CD4-positive, CD25-positive, alpha-beta regulatory T cell (primary cell): ENCODE data around the gene PDSS2. TPM values are rescaled to one million over a fixed set of nuclear protein-coding genes. Genes with fewer than 3 reads are reported as not detected.

Source experiments
- ATAC-seq, 2 donors: fragments of 150-1000 bp; cut with Tn5 transposase; one replicate each; pipeline ENCODE4 v1.10.0; 2021; ENCODE audit warnings: low read depth in 2 of 2, moderate number of reproducible peaks in 2 of 2, moderate library complexity in 1 of 2
- DNase-seq, 3 donors: peaks; one replicate each; pipeline versions ENCODE4 v3.0.0 to v3.0.0-alpha.2; 2012 to 2022; ENCODE audit warnings: mixed read lengths in 1 of 3
- H3K27ac ChIP-seq: one replicate; pipeline ENCODE4 v1.7.0; 2013; ENCODE audit warnings: mild to moderate bottlenecking, low read length; ENCODE audit not compliant: insufficient read depth, poor library complexity, severe bottlenecking
- H3K27me3 ChIP-seq: one replicate; pipeline ENCODE4 v1.7.0; 2013; ENCODE audit warnings: low read length; ENCODE audit not compliant: control insufficient read depth, insufficient read depth
- H3K36me3 ChIP-seq: one replicate; pipeline ENCODE4 v1.7.0; 2013; ENCODE audit warnings: mild to moderate bottlenecking, low read length, moderate library complexity; ENCODE audit not compliant: control insufficient read depth, insufficient read depth
- H3K4me1 ChIP-seq: 2 replicates; pipeline ENCODE4 v1.7.0; 2013; ENCODE audit warnings: mild to moderate bottlenecking, low read length; ENCODE audit not compliant: insufficient read depth, control insufficient read depth, poor library complexity, severe bottlenecking
- H3K4me3 ChIP-seq: one replicate; pipeline ENCODE4 v1.7.0; 2013; ENCODE audit warnings: low read depth, mild to moderate bottlenecking, low read length, moderate library complexity
- H3K9me3 ChIP-seq, 2 experiments: 1 replicate in 1 of 2; 2 replicates in 1 of 2; pipeline ENCODE4 v1.7.0; 2013; ENCODE audit warnings: low read length in 2 of 2, mild to moderate bottlenecking in 1 of 2, moderate library complexity in 1 of 2; ENCODE audit not compliant: control insufficient read depth in 2 of 2
- H3K27ac Mint-ChIP-seq, 3 donors: one replicate each; pipeline ENCODE4 v1.8.0; 2020 to 2022; ENCODE audit warnings: mild to moderate bottlenecking in 3 of 3, mixed read lengths in 3 of 3, moderate library complexity in 2 of 3
- H3K27me3 Mint-ChIP-seq: one replicate; pipeline ENCODE4 v1.8.0; 2022; ENCODE audit warnings: mild to moderate bottlenecking, mixed read lengths
- H3K36me3 Mint-ChIP-seq: one replicate; pipeline ENCODE4 v1.8.0; 2020; ENCODE audit warnings: mixed read lengths
- H3K4me1 Mint-ChIP-seq, 4 donors: one replicate each; pipeline ENCODE4 v1.8.0; 2020 to 2022; ENCODE audit warnings: mixed read lengths in 4 of 4, mild to moderate bottlenecking in 1 of 4
- H3K4me3 Mint-ChIP-seq, 4 donors: one replicate each; pipeline ENCODE4 v1.8.0; 2020 to 2022; ENCODE audit warnings: mild to moderate bottlenecking in 4 of 4, mixed read lengths in 4 of 4, moderate library complexity in 3 of 4
- H3K9me3 Mint-ChIP-seq, 7 donors: one replicate each; pipeline ENCODE4 v1.8.0; 2020 to 2022; ENCODE audit warnings: mixed read lengths in 7 of 7, mild to moderate bottlenecking in 3 of 7, moderate library complexity in 2 of 7
- polyA plus RNA-seq, 4 donors: library from polyadenylated mRNA; unstranded; fragments of 300-500 nt; fragmentation: Illumina TruSeq; gene quantifications; one replicate each; pipeline ENCODE4 v1.2.3, GENCODE V29; 2021
- total RNA-seq: library from RNA; stranded (reverse); gene quantifications from one replicate; pipeline ENCODE4 v1.2.3, GENCODE V29; 2022

PDSS2 gene
- total and polyA plus RNA-seq, 5 donors from 2014 or later, result 11.6 to 18.8 (median 15.1) TPM

DNA sequence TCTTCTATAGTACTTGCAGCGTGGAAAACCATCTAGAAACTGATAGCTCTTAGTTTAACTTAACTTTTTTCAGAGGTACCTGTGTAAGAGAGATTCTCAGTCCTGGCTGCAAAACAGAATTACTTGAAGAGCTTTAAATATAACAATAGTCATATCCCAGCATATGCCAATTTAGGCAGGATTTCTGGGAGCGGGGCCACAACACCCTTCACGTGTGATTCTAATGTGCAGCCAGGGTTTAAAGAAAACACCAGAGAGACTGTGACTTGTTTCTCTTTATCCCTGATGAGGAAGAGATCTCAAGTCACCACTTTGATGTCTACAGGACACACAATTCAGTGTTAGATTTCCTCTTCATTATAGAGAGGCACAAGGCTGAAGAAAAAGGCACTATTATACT is 103.7 kb downstream of the PDSS2 start:
- no peaks in the 10 kb centered on the region for H3K9me3 Mint-ChIP-seq
- peaks cover 0 to 4% (median 2%) of the 10 kb centered on the region in 4 donors for H3K4me1 Mint-ChIP-seq
- no peaks in the 10 kb centered on the region for H3K27me3 Mint-ChIP-seq
- no peaks in the 10 kb centered on the region for H3K27me3 ChIP-seq
- no peaks in the 10 kb centered on the region for H3K36me3 Mint-ChIP-seq
- H3K9me3 ChIP-seq, result no peaks in the 10 kb centered on the region
- H3K4me3 Mint-ChIP-seq, result no peak overlapping the region
- no peak overlapping the region for H3K27ac Mint-ChIP-seq
- DNase-seq (no peak), ATAC-seq (no peak)
- H3K27ac ChIP-seq, result no peak overlapping the region
- no peaks in the 10 kb centered on the region for H3K36me3 ChIP-seq
- H3K4me3 ChIP-seq, result no peak overlapping the region
- no peaks in the 10 kb centered on the region for H3K4me1 ChIP-seq

DNA sequence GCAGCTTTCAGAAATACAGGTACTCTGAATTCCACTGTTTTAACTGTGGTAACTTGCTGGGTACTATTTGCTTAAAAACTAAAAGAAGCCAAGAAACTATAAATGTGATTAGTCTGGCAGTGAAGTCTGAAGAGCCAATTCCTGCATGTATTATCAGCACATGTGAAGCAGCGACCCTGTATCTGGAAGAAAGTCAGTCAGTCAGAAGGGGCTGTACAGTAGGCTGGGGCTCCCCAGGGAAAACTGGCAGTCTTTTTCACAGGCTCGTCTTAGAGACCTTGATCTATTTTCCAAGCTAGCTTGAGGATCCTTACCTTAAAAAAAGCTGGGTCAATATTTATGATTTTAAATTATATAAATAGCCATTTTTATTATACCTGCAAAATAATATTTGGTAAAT is 104.9 kb downstream of the PDSS2 start:
- Mint-ChIP-seq H3K27ac (no peak overlapping the region), H3K4me1 (peaks cover 0 to 4% (median 2%) of the 10 kb centered on the region in 4 donors), H3K4me3 (no peak overlapping the region), H3K36me3 (peaks cover 8% of the 10 kb centered on the region), H3K9me3 (no peaks in the 10 kb centered on the region), H3K27me3 (no peaks in the 10 kb centered on the region)
- no peak overlapping the region for H3K4me3 ChIP-seq
- H3K4me1 ChIP-seq, result no peaks in the 10 kb centered on the region
- no peak overlapping the region for H3K27ac ChIP-seq
- DNase-seq (no peak), ATAC-seq (no peak)
- H3K9me3 ChIP-seq, result no peaks in the 10 kb centered on the region
- H3K27me3 ChIP-seq, result no peaks in the 10 kb centered on the region
- no peaks in the 10 kb centered on the region for H3K36me3 ChIP-seq

DNA sequence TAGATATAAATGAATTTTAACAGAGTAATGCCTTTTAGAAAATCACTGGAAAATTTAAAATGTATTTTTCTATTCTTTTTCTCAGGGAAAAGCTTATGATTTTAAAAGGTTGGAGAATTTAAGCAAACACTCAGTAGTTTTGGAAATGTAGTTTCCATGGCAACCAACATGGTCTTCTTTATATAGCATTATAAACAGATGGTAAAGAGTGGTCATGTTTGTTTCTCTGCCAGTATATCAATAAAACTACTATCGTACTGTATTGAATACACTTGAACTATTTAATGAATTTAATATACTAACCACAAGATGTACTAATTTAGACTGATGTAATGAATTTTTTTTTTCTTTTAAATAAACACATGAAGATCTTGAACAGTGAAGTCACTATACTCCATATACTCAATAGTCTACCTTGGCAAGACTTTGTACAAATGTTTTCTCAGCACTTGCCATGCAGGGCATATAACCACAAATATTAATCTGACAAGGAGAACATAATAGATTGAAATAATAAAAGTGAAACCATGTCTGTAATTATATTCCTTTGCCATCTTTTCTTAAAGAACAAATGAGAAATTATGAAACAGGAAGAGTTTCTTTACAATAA is 105.5 kb downstream of the PDSS2 start:
- Histone ChIP-seq H3K4me3 (no peak overlapping the region), H3K36me3 (no peaks in the 10 kb centered on the region), H3K9me3 (no peaks in the 10 kb centered on the region), H3K27ac (no peak overlapping the region), H3K4me1 (no peaks in the 10 kb centered on the region), H3K27me3 (no peaks in the 10 kb centered on the region)
- Mint-ChIP-seq H3K27me3 (no peaks in the 10 kb centered on the region), H3K36me3 (peaks cover 8% of the 10 kb centered on the region), H3K4me3 (no peak overlapping the region), H3K4me1 (peaks cover 0 to 4% (median 2%) of the 10 kb centered on the region in 4 donors), H3K9me3 (no peaks in the 10 kb centered on the region), H3K27ac (no peak overlapping the region)
- DNase-seq, result no peak
- ATAC-seq, result no peak

DNA sequence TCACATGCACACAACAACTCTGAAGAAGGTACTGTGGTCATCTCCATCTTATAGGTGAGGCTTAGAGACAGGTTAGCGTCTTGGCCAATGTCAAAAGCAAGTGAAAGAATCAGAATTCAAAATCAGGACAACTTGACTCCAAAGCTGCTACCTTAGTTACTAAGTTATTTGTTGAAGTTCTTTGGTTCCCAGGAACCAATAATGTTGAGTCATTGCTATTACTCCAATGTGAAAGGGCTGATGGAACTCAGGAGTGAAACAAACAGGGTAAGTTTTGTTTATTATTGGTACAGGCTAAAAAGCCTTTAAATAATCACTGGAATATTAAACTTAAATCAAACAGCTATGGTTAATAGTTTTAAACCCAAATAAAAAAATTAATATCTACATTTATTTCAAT is 111.1 kb downstream of the PDSS2 start:
- ATAC-seq (no peak), DNase-seq (no peak)
- Mint-ChIP-seq H3K9me3 (no peaks in the 10 kb centered on the region), H3K36me3 (peaks cover 8% of the 10 kb centered on the region), H3K4me3 (no peak overlapping the region), H3K4me1 (peaks cover 0 to 6% (median 3%) of the 10 kb centered on the region in 4 donors), H3K27ac (no peak overlapping the region), H3K27me3 (no peaks in the 10 kb centered on the region)
- Histone ChIP-seq H3K4me3 (no peak overlapping the region), H3K36me3 (no peaks in the 10 kb centered on the region), H3K9me3 (no peaks in the 10 kb centered on the region), H3K27me3 (no peaks in the 10 kb centered on the region), H3K4me1 (no peaks in the 10 kb centered on the region), H3K27ac (no peak overlapping the region)

DNA sequence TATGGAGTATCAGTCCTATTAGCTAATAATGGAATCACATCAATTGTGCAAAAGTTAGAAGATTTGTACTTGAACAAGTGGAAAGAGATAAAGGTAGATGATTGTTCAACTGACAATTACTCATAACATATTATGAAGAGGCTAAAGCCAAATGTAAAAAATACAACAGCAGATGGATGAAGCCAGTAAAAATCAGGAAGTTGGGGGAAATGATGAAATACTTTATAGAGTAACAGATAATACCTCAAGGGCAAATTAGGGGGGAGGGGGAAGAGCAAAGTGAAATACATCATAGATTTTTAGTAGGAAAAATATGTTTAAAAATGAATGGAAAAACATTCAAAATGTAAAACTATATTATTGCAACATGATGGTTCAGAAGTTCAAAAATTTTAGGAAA is 114.0 kb downstream of the PDSS2 start:
- H3K27ac ChIP-seq, result no peak overlapping the region
- Mint-ChIP-seq H3K27me3 (no peaks in the 10 kb centered on the region), H3K4me3 (no peak overlapping the region), H3K27ac (no peak overlapping the region), H3K4me1 (peaks cover 0 to 6% (median 3%) of the 10 kb centered on the region in 4 donors), H3K9me3 (no peaks in the 10 kb centered on the region), H3K36me3 (peaks cover 8% of the 10 kb centered on the region)
- H3K36me3 ChIP-seq, result no peaks in the 10 kb centered on the region
- no peak for DNase-seq
- ATAC-seq, result no peak
- no peaks in the 10 kb centered on the region for H3K9me3 ChIP-seq
- no peak overlapping the region for H3K4me3 ChIP-seq
- H3K4me1 ChIP-seq, result no peaks in the 10 kb centered on the region
- H3K27me3 ChIP-seq, result no peaks in the 10 kb centered on the region

DNA sequence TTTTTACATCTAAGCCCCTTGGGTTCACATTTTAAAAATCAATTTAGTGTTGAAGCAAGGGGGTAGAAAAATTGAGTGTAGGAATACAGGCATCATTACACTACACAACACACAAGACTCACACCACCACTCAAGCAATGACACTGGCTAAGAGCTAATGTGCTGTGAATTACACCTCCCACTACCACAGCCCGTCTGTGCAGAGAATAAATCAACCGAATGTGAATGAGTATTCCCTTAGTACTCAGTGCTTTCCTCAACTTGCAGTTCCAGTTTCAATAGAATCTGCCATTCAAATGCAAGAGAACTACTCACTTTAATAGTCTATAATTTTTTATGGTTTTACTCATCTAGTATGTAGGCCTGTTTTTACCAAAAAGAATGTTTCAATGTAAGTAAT is 114.4 kb downstream of the PDSS2 start:
- Mint-ChIP-seq H3K27me3 (no peaks in the 10 kb centered on the region), H3K36me3 (peaks cover 5% of the 10 kb centered on the region), H3K27ac (no peak overlapping the region), H3K9me3 (no peaks in the 10 kb centered on the region), H3K4me1 (peaks cover 0 to 6% (median 3%) of the 10 kb centered on the region in 4 donors), H3K4me3 (no peak overlapping the region)
- ATAC-seq, result no peak
- Histone ChIP-seq H3K27ac (no peak overlapping the region), H3K9me3 (no peaks in the 10 kb centered on the region), H3K27me3 (no peaks in the 10 kb centered on the region), H3K36me3 (no peaks in the 10 kb centered on the region), H3K4me3 (no peak overlapping the region), H3K4me1 (no peaks in the 10 kb centered on the region)
- no peak for DNase-seq

DNA sequence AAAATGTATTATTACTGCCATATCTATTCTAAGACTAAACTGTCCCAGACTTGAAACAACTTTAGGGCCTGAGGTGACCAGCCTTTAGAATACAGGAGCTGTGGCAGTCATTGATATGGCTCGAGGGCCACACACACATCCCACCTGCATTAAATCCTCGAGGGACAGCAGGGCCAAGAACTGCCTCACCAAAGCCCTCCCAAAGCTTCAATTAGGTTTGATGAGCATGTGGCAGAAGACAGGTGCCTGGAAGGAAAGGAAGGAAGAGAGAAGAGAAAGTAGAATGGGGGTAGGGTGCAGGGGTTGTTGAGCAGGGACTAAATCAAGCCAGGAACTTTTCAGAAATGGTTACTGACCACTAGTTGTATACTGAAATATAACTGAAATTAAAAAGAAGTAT is 115.0 kb downstream of the PDSS2 start:
- ATAC-seq, result no peak
- peaks cover 0 to 6% (median 3%) of the 10 kb centered on the region in 4 donors for H3K4me1 Mint-ChIP-seq
- H3K27ac Mint-ChIP-seq, result no peak overlapping the region
- H3K27me3 Mint-ChIP-seq, result no peaks in the 10 kb centered on the region
- DNase-seq, result no peak
- H3K4me1 ChIP-seq, result no peaks in the 10 kb centered on the region
- H3K36me3 ChIP-seq, result no peaks in the 10 kb centered on the region
- H3K4me3 Mint-ChIP-seq, result no peak overlapping the region
- H3K27ac ChIP-seq, result no peak overlapping the region
- H3K4me3 ChIP-seq, result no peak overlapping the region
- no peaks in the 10 kb centered on the region for H3K36me3 Mint-ChIP-seq
- H3K27me3 ChIP-seq, result no peaks in the 10 kb centered on the region
- H3K9me3 Mint-ChIP-seq, result no peaks in the 10 kb centered on the region
- H3K9me3 ChIP-seq, result no peaks in the 10 kb centered on the region

DNA sequence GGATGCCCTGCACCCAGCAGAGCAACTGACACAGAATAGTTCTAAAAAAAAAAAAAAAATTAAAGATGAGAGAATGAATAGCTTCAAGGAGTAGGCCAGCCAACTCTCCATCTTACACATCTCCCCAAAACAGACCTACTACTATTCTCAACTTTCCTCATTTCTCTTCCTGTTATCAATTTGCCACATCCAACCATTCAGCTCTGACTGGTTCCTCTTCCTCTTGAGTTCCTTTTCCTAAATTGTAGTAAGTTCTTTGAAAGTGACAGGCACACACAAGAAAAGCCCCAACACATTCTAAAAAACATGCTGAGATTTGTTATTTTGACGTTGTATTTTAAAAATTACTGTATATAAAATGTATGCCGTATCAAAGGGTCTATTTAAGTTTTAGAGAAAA is 117.2 kb downstream of the PDSS2 start:
- Mint-ChIP-seq H3K36me3 (no peaks in the 10 kb centered on the region), H3K27me3 (no peaks in the 10 kb centered on the region), H3K4me1 (peaks cover 2 to 6% (median 5%) of the 10 kb centered on the region in 4 donors), H3K27ac (no peak overlapping the region), H3K9me3 (no peaks in the 10 kb centered on the region), H3K4me3 (no peak overlapping the region)
- no peak overlapping the region for H3K4me3 ChIP-seq
- no peaks in the 10 kb centered on the region for H3K27me3 ChIP-seq
- H3K36me3 ChIP-seq, result no peaks in the 10 kb centered on the region
- H3K27ac ChIP-seq, result no peak overlapping the region
- H3K4me1 ChIP-seq, result no peaks in the 10 kb centered on the region
- ATAC-seq (no peak), DNase-seq (no peak)
- H3K9me3 ChIP-seq, result no peaks in the 10 kb centered on the region
